Glomerular visceral epithelial cell (primary cell): Measurements from ENCODE around the gene CES3.
A peak's percentile ranks its signal among the peaks of the same experiment; 100 is the strongest.
"Not testable (repeated sequence)": the region's sequence is repeated elsewhere in the genome, so short reads cannot be mapped to it uniquely, and the experiment has no call there.

ENCODE experiments used
- DNase-seq: peaks from one replicate; pipeline ENCODE4 v3.0.0-alpha.2; 2016; ENCODE audit errors: extremely low spot score

The CES3 gene

GRCh38 chr16:66926961-66927436 lies 34.1 kb upstream of the CES3 start:
- peak; percentile 98 for DNase-seq

DNA sequence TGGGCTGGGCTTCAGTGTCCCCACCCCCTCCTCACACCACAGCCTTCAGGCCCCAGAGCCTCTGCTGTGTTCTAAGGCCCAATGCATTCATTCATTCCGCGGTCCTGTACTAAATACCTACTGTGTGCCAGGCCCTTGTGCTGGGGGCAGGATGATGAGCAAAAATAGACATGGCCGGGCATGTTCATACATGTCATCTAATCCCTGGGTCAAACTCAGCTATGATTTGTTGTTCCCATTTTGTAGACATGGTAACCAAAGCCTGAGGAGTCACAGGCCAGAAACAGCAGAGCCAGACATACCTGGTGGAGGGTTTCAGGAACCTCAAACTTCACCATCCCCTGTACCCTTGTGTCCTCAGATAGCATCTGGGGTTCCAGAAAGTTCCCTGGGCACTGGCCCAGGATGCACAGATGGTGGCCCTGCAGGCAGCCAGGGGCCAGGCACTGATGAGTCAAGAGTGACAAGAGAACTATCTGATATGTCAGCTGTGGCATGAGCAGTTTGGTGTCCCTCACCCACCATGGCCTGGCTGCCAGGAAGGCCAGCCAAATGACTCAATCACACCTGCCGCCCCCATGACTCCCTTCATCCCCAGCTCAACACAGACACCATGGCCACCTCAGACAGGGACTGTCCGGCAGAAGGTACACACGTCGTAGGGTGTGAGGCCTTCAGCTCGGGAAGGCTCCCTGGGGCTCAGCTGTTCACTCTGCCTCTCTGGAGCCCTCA lies 33.0 kb upstream of the CES3 start:
- peak; percentile 79 for DNase-seq

- DNase-seq: peak; percentile 54
These were observed 32.2 kb upstream of the CES3 start for GRCh38 chr16:66928702-66929388.

- DNase-seq: peak; percentile 91
These were observed 30.9 kb upstream of the CES3 start for GRCh38 chr16:66930189-66930588.

DNA sequence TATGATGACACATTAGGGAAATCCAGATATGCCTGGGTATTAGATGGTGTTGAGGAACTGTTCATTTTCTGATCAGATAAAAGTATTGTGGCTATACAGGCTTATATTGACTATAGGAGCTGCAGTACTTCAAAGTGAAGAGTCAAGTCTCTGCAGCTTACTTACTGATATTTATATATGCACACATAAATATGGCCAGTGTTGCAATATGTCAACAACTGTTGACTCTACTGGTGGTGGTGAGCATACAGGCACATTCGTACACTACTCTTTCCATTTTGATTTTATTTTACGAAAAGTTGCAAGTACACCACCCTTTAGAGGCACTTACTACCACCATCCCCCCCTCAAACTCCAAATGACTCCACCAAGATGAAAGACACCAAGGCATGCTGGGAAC lies 29.4 kb upstream of the CES3 start:
- DNase-seq: no peak

- DNase-seq: no peak
These were observed 29.0 kb upstream of the CES3 start for GRCh38 chr16:66932076-66932475.

DNA sequence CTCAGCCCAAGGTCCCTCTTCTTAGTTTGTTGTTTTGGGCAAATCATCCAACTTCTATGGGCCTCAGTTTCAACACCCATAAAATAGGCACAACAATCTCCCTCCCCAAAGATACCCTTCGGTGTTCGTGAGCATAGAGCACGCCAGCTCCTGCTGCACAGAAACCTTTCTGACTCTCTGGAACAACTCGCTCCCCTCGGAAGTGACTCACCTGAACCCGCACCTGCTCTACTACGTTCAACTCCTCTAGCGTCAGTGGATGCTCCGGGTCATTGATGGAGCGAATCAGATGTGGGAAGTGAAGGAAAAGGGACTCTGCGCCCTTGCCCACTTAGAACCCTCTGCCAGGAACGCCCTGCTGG lies 27.3 kb upstream of the CES3 start:
- DNase-seq: no peak

GRCh38 chr16:66934138-66934838 lies 26.8 kb upstream of the CES3 start, which contains the start of gene CIAO2B:
CIAO2B (minus strand) TSS chr16:66934402; CDS start chr16:66934364, 38 bp downstream.
- peak; percentile 80 for DNase-seq

GRCh38 chr16:66934839-66935313 lies 26.2 kb upstream of the CES3 start:
- not testable (repeated sequence) for DNase-seq

DNA sequence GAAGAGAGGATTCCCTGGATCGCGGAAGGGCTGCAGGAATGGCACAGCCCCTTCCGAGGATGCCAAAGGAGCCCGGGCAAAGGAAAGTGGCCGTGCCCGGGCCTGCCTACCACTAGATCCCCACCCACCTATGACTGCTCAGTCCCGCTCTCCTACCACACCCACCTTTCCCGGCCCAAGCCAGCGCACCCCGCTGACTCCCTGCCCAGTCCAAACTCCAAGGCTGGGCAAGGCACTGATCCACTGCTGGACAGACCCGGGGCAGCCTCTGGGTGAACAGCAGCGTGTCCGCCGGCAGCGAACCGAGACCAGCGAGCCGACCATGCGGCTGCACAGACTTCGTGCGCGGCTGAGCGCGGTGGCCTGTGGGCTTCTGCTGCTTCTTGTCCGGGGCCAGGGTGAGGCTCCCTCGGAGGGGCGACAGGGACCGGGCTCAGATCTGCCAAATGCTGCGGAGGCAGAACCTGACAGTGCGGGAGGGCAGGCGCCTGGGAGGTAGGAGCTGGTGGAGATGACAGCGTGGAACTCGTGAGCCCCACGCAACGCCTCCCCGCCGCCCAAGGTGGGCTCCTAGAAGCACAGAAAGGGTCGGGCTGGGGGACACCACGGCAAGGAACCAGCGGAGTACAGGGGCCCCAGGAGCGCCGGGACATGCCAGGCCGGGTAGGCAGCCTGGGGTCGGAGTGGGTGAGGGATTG lies 25.6 kb upstream of the CES3 start, which contains the start of gene CES2:
Gene CES2 (plus strand): TSS at position 203 of the 698 bp plus-strand sequence. CDS start 120 bp downstream, at position 323.
- peak; percentile 73 for DNase-seq

GRCh38 chr16:66936462-66936861 lies 24.6 kb upstream of the CES3 start:
- DNase-seq: no peak

- no peak for DNase-seq
These were observed 24.0 kb upstream of the CES3 start for GRCh38 chr16:66936889-66937554.

GRCh38 chr16:66937725-66938337 lies 23.2 kb upstream of the CES3 start:
- no peak for DNase-seq

- no peak for DNase-seq
These were observed 21.7 kb upstream of the CES3 start for GRCh38 chr16:66939366-66939765.

- DNase-seq: no peak
These were observed 20.8 kb upstream of the CES3 start for GRCh38 chr16:66940236-66940635.

DNA sequence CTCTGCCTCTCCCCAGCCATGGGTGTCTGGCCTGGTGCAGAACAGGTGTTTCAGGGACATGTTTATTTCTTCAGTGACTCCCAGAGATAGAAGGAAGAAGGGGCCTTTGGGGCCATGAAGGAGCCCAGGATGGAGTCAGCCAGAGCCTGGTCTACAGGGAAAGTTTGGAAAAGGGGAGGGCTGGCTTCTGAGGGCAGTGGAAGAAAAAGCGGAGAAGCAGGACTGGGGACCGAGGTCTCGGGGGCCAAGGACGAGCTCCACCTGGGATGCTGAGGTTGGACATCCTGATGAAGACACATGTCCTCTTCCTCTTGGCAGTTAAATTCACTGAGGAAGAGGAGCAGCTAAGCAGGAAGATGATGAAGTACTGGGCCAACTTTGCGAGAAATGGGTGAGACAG lies 18.1 kb upstream of the CES3 start:
- no peak for DNase-seq

GRCh38 chr16:66943426-66944053 lies 17.5 kb upstream of the CES3 start:
- no peak for DNase-seq

DNA sequence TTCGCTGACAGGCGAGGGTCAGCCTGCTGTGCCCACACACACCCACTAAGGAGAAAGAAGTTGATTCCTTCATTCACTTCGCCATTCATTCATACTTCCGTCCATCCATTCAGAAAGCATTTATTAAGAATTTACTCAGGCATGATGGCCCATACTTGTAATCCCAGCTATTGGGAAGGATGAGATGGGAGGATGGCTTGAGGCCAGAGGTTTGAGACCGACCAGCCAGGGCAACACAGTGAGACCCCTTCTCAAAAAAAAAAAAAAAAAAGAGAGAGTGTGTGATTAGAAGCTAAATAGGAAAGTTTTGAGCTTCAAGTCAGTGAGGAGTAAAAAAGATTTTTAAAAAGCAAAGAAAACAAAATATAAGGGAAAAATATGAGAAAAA lies 17.0 kb upstream of the CES3 start:
- no peak for DNase-seq

DNA sequence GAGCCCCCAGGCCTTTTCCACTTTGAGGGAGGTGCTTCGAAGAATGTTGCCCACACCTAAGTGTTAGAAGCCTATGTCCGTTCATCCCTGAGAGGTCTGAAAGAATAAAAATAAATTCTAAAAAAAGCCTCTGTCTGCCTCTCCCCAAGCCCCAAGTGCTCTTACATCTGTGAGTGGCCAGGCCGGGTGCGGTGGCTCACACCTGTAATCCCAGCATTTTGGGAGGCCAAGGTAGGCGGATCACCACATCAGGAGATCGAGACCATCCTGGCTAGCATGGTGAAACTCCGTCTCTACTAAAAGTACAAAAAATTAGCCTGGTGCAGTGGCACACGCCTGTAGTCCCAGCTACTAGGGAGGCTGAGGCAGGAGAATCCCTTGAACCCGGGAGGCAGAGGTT lies 16.1 kb upstream of the CES3 start:
- not testable (repeated sequence) for DNase-seq

DNA sequence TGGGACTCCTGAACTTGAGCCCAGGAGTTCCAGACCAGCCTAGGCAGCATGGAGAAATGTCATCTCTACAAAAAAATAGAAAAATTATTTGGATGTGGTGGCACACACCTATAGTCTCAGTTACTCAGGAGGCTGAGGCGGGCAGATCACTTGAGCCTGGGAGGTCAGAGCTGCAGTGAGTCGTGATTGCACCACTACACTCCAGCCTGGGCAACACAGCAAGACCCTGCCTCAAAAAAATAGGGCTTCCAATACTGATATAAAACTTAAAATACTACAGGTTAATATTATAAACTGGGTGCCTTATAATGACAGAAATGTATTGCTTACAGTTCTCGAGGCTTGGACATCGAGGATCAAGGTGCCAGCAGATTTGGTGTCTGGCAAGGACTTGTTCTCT lies 15.1 kb upstream of the CES3 start:
- no peak for DNase-seq
